ENCODE data around the gene TAB2.
"Not testable (repeated sequence)": the region's sequence is repeated elsewhere in the genome, so short reads cannot be mapped to it uniquely, and the experiment has no call there.

TAB2 gene

DNA sequence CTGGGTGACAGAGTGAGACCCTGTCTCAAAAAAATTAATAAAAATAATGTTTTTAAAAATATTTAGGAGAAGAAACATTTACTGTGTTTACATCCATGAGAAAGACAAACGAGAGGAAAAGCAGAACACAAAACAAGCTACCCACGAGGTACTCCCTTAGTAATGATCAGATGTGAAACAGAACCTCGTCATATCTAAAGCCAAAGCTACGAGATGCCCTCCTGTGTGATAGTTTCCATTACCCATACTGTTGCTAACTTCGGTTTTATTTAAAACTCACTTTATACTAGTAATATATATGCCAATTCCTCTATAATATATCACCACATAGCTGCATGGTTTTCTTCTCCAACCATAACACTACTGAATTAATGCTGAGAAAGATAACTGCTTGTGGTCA is 103.6 kb downstream of the TAB2 start:
- no peak for DNase-seq

DNA sequence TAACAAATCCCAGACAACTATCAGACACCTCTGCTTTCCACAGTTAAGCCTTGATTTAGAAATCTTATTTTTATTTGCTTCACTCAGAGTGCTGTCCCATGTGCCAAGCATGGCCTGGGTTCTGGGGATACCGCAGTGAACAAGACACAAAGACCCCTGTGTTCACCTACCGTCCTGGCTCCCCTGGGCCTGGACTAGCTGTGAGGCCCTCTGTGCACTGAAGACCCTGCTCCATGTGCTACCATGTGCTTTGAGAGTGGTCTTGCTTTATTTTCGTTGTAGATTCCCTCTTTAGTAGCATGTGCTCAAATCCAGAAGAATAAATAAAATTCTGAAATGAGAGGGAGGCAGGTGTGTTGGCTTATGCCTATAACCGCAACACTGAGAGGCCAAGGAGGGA is 105.1 kb downstream of the TAB2 start:
- no peak for DNase-seq

DNA sequence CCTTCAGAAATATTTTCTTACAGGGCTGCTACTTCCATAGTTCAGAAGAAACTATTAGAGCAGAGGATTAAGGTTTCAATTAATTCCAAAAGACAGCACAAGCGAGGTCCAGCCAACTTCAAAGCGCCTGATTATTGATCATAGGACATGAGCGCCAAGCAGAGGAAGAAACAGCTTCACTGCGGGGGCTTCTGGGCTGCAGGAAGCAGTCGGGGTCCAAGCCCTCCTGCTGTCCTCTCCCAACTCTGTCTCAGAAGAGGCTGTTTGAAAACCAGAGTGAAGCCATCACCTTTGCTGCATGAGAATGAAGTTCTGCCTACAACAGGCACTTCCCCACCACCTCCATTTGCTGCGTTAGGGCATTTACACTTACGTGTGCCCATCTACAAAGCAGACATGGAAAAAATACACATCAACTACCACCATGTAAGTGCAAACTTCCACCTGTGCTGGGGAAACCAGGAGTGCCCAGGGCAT is 106.5 kb downstream of the TAB2 start:
- DNase-seq = no peak

DNA sequence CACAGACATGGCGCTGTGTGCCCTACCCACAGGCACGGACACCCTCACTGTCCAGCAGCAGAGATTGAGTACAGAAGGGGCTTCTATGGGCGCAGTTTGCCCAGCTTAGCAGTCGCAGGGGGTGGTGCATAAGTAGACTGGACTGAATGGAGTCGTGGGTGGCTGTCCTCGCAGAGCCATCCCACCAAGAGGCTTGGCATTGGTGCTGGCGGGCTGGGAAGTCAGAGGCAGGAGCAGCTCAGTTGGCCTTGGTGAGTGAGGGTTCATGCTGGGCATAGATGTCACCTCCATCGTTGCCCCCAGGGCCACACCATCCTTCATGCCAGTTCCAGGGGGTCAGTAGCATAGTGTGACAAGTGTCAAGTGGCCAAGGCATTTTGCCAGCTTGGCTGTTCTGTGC is 107.7 kb downstream of the TAB2 start:
- no peak for DNase-seq

GRCh38 chr6:149425754-149426153 is 108.2 kb downstream of the TAB2 start:
- DNase-seq = no peak

DNA sequence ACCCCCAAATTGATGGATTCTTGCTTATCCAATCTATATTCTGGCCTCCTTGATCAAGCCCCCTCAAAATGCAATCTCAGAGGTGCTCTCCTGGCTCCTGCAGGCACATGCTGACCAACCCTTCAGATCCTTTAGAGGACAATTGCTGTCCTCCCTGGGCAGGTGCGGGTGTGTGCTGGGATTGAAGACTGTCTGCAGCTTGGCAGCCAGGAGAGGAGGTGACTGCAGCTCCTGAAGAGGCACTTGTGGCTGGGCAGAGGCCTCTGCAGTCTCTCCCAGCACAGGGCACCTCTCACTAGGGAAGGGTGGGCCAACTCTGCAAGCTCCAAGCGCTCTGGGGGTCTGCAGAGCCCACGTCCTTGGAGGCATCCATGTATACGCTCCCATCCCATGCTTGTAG is 111.1 kb downstream of the TAB2 start:
- DNase-seq = no peak

GRCh38 chr6:149429427-149430360 is 112.2 kb downstream of the TAB2 start:
- DNase-seq = no peak

GRCh38 chr6:149431905-149432775 is 114.6 kb downstream of the TAB2 start:
- DNase-seq = peak; percentile 84

DNA sequence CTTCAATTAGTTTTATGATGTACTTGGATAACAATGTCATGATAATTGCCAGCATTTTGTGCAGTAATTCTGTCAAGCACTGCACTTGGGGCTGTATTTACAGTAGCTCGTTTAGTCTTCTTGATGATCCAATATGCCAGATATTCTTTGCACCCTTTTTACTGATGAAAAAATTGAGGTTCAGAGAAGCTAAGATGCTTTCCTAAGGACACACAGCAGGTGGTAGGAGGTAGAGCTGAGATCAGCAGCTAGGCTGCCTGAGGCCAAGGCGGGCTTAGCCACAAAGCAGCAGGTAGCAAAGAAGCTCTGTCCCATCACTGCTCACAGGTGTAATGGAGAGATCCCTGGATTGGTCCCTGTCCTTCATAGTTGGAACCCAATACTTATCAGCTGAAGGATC is 115.9 kb downstream of the TAB2 start:
- DNase-seq = no peak

GRCh38 chr6:149433881-149434280 is 116.4 kb downstream of the TAB2 start:
- DNase-seq = no peak

DNA sequence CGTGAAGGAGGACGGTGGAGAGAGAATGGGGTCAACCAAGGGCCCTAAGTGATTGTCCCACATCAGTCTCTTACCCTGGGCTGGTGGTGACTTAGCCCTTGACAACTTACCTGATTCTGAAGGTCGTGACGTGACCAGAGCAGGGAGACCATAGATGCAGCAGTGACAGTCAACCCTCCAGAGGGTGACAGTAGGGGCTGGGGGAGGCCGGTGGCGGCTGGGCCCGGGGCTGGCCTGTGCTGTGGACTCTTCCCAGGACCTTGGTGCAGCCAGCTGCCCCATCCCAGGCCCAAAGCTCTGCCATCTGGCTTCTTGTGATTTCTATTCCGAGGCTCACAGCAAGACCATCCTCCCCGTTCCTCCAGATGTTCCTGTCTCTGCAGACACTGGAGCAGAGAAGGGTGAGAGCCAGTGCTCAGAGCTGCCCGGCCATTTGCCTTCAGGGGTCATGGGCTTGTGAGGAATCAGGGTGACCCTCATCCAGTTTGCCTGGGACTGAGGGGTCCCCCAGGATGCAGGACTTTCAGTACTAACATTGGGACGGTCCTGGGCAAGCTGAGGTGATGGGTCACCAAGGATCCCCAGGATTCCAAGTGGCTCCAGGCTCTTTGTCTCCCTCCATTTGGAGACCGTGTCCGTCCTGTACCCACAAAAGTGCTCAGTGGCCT is 118.5 kb downstream of the TAB2 start:
- no peak for DNase-seq

DNA sequence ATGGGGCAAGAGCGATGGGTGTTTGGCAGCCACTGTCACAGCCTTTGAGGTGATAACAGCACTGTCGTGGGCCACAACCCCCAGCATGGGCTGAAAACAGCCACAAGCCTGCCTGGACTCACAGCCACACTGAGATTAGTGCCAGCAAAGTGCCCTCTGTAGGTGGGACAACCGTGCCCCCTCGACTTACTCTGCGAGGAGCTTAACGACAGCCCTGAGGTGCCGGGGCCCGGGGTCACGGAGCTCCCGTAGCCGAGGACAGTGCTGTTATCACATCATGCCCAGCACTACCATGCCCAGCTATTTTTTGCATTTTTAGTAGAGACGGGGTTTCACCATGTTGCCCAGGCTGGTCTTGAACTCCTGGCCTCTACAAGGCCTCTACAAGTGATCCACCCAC is 119.1 kb downstream of the TAB2 start:
- no peak for DNase-seq

DNA sequence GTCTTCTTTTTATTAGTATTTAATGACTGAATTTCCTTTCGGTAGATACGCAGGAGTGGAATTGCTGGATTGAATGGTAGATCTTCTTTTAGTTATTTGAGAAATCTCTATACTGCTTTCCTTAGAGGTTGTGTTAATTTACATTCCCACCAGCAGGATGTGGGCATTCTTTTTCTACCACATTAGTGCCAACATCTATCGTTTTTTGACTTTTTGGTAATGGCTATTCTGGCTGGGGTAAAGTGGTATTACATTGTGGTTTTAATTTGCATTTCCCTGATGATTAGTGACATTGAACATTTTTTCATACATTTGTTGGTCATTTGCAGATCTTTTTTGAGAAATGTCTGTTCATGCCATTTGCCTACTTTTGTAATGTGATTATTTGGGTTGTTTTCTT is 119.7 kb downstream of the TAB2 start:
- DNase-seq = no peak

DNA sequence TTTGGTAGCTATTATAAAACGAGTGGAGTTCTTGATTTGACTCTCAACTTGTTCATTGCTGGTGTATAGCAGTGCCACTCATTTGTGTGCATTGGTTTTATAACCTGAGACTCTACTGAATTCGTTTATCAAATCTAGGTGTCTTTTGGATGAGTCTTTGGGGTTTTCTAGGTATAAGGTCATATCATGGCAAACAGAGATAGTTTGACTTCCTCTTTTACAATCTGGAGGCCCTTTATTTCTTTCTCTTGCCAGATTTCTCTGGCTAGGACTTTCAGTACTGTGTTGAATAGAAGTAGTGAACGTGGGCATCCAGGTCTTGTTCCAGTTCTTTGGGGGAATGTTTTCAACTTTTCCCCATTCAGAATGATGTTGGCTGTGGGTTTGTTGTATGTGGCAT is 121.3 kb downstream of the TAB2 start:
- no peak for DNase-seq

- DNase-seq = no peak
These were observed 122.1 kb downstream of the TAB2 start for GRCh38 chr6:149439626-149440025.

DNA sequence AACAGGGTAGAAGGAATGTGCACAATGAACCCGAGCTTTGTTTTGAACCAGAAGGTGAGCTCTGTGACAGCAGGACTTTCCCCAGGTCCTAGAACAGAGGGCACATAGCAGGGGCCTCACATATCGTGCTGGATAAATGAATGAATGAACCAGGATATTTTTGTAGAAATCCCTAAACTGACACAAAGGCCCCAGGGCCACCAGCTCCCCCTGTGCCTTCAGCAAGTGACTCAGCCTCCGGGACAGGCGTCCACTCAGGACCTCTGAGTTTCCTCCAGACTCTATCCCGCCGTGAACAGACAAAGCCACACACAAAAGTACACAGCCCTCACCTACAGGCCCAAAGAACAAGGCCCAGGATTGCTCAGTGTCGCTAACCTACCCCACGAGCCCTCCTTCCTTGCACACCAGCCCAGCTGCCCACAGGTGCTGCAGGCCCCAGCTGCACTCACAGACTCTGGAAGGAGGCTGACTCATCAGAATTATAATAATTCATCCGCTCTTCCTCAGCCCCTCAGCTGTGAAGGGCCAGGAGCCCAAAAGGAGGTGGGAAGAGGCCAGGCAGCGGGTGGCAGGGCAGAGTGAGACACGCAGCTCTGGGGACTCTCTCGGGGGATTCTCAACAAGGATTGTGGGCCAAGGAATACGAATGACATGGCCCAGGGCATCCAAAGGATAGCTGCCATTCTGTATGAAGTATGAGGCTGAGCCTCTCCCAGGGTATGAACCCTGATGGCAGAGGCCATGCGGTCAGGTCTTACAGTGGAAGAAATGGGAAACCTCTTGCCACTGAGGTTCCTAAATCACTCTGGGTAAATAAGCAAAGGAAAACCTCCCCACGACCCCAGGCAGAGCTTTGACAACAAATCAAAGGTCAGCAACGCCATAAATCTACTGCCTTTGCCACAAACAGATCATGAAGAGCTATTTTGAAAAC is 123.5 kb downstream of the TAB2 start:
- no peak for DNase-seq

- no peak for DNase-seq
These were observed 124.2 kb downstream of the TAB2 start for GRCh38 chr6:149441740-149442139.

- DNase-seq = no peak
These were observed 126.1 kb downstream of the TAB2 start for GRCh38 chr6:149443411-149444181.

DNA sequence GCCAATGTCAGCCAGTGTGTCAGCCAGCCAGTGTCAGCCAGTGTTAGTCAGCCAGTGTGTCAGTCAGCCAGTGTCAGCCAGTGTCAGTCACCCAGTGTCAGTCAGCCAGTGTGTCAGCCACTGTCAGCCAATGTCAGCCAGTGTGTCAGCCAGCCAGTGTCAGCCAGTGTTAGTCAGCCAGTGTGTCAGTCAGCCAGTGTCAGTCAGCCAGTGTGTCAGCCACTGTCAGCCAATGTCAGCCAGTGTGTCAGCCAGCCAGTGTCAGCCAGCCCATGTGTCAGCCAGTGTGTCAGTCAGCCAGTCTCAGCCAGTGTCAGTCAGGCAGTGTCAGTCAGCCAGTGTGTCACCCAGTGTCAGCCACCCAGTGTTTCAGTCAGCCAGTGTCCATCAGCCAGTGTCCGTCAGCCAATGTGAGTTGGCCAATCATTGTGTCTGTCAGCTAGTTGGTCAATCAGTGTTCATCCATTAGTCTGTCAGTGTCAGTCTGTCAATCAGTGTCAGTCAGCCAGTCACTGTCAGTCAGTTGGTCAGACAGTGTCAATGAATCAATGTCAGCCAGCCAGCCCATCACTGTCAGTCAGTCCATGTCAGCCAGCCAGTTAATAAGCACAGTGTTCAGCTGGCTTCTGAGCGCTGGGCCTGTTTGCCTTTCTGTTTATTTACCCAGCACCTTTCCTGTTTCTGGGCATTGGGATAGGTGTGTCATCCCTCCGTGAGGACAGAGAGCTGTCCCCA is 127.0 kb downstream of the TAB2 start:
- DNase-seq = not testable (repeated sequence)

DNA sequence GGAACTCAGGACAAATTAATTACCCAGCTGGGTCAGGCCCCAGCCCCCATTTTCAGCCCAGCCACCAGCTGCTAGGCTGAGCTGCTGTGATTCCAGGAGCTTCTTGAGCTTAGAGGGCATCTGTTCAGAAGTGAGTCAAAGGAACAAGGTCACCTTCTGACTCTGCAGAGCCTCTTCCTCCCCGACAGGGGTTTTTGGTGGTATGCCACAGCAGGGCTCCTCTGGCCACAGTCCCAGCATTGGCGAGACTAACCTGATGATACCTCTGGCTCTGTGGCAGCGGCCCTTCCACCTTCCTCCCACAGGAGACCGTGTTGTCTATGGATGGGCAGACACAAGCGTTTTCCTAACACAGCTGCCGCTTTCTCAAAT is 127.6 kb downstream of the TAB2 start:
- no peak for DNase-seq

Data from effector CD8-positive, alpha-beta T cell (primary cell).